GM10266 (cell line): Measurements from ENCODE around the gene GRIK2.

Experiments used
- DNase-seq: peaks from one replicate; pipeline ENCODE4 v3.0.0; 2012; ENCODE audit errors: extremely low spot score
- TF ChIP-seq, protein P1 (sequence below): IDR thresholded peaks from 2 replicates; pipeline ENCODE4 v1.5.1; 2012; ENCODE audit warnings: mild to moderate bottlenecking, low read depth; ENCODE audit not compliant: control insufficient read depth, insufficient read depth; ENCODE audit errors: missing control alignments

The GRIK2 gene

DNA sequence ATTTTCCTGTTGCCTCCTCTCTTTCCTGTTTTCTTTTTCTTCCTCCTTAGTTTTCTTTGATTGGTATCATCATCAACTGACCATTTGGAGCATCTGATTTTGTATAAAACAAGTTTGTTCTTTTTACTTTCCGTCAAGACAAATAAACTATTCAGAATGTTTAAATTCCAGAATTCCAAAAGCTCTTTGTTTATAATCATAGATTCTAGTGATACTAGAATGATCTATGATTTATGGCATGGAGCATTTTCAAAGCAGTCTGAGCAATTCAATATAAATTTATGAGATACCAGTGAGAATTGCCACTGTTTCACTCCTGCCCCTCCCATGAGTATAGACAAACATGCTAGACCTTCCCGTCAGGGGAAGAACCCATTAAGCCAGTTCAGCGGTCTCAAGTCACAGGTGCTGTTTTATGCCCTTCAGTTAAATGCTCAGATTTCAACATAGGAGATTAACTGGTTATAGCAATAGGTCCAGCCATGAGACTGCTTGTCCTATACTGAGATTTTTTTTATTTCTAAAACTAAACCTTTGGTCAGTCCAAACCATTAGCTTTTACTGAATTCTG is 60.7 kb downstream of the GRIK2 start:
- no peak for DNase-seq
- TF ChIP-seq, protein P1, sequence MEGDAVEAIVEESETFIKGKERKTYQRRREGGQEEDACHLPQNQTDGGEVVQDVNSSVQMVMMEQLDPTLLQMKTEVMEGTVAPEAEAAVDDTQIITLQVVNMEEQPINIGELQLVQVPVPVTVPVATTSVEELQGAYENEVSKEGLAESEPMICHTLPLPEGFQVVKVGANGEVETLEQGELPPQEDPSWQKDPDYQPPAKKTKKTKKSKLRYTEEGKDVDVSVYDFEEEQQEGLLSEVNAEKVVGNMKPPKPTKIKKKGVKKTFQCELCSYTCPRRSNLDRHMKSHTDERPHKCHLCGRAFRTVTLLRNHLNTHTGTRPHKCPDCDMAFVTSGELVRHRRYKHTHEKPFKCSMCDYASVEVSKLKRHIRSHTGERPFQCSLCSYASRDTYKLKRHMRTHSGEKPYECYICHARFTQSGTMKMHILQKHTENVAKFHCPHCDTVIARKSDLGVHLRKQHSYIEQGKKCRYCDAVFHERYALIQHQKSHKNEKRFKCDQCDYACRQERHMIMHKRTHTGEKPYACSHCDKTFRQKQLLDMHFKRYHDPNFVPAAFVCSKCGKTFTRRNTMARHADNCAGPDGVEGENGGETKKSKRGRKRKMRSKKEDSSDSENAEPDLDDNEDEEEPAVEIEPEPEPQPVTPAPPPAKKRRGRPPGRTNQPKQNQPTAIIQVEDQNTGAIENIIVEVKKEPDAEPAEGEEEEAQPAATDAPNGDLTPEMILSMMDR: no peak

DNA sequence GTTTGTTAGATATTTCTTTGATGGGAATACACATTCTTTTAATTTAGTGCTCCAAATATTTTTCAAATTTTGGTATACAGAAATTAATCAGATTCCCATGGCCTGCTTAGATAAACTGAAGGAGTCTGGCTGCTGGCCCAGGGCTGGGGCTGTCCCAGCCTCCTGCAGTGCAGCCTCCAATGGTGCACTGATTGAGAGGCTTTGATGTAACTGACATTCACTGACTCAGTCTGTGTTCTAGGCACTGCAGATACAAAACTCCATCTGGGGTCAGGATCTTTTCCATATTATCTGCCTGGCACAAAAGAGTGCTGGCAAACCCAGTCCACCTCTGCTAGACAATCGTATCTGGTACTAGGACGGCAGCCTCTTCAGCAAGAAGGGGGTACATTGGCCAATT is 64.8 kb downstream of the GRIK2 start:
- TF ChIP-seq, protein P1: no peak
- DNase-seq: no peak

DNA sequence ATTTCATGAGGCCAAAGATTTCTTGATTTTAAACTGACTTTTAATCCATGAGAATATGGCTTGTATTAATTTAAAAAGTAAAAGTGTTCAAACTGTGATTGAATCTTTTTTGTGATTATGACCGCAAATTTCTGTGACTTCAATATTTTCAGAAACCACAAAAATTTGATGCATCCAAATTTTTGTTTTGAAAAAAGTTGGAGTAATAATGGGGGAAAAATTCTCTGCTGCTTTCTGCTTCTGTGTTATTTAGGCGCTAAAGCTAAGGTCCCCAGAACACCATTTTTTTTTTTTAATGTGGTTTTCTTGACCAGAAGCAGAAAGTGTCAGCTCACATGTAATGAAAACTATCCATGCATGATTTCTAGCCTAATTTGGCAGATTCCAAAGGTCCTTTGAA is 65.3 kb downstream of the GRIK2 start:
- TF ChIP-seq, protein P1: no peak

DNA sequence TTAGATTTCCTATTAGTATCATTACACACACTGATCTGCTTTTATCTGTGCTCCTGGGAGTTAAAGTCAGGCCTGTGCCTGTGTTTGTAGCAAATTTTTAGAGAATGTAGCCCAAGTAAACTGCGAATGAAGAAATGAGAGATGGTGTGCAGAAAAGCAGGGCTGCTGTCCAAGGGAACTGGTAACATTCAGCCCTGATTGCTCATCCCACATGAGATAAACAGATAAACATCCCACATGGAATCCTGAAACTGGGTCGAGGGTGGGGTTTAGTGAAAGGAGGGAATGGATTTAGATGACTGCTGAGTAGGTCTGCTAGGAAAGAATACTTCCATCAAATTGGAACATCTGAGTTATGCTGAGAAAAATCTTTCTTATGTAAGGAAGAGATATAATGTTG is 69.1 kb downstream of the GRIK2 start:
- no peak for DNase-seq
- TF ChIP-seq, protein P1: no peak

More for the DNA sequence above, 65.3 kb downstream of the GRIK2 start:
- DNase-seq: no peak

DNA sequence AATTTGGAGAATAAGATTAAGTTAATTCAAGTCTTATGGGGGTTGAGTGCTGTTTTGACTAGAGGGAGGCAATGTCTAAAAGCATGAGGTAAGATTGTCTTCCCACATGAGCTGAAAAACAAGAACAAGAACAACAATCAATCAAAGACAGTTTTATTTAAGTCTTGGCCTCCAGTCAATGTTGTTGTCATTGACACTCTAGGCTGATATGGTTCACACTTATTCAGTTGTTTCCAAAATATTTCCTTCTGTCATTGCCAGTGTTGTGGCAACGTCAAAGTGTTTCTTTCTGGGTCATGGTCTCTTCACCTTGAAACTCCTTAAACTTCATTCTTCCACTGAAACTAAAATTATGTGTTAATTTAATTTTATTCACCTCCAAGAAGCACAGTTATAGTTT is 72.4 kb downstream of the GRIK2 start:
- DNase-seq: no peak
- TF ChIP-seq, protein P1: no peak

DNA sequence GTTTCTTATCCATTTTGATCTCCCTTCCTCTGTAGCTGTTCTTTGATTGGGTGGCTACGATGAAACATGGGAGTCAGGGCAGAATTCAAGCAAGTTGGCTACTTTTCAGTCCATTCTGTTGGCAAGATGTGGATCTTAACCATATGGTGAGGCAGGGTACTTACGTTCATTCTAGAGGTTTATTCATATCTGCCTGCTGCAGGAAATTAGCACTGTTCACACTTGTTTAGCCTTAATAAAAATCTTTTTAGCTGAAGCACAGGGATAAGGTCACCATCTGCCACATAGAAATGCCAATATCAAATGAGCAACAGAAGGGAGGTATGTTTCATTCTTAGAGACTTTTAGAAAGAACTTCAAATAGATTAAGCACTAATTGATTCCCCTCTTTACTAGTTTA is 83.9 kb downstream of the GRIK2 start:
- DNase-seq: no peak

DNA sequence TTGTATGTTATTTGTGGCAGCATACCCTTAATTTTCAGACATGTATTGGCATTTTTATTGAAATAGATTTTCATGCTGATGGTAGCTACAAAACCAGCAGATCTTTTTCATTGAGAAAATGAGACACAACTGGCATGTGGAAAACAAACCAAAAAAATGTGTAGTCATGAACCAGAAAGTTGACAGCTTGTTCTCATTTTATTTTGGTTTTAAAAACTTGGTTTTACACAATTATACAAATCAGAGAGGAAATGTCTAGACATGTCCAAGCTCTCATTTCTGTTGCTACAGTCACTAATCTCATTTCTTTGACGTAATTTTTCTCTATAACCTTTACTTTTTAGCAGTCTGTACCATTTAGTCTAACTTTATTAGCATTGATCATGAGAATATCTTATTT is 85.4 kb downstream of the GRIK2 start:
- TF ChIP-seq, protein P1: no peak
- no peak for DNase-seq

More for the DNA sequence above, 83.9 kb downstream of the GRIK2 start:
- TF ChIP-seq, protein P1: no peak
